H9 (cell line): ENCODE results near the gene TTC23. TPM values are rescaled to one million over a fixed set of nuclear protein-coding genes. Genes with fewer than 3 reads are reported as not detected.
A peak's percentile ranks its signal among the peaks of the same experiment; 100 is the strongest.

Source experiments
- DNase-seq: peaks from one replicate; pipeline ENCODE4 v3.0.0-alpha.2; 2017
- H2AFZ ChIP-seq: one replicate; pipeline ENCODE4 v1.6.1; 2013; ENCODE audit warnings: mild to moderate bottlenecking, low read length, control low read depth, moderate library complexity
- H2AK5ac ChIP-seq: 2 replicates; pipeline ENCODE4 v1.6.1; 2013; ENCODE audit warnings: low read length, control low read depth, mixed read lengths; ENCODE audit not compliant: insufficient read length
- H2BK120ac ChIP-seq: one replicate; pipeline ENCODE4 v1.6.1; 2013; ENCODE audit warnings: low read depth, mild to moderate bottlenecking, low read length, control low read depth, inconsistent platforms; ENCODE audit not compliant: poor library complexity, severe bottlenecking
- H2BK12ac ChIP-seq: 2 replicates; pipeline ENCODE4 v1.6.1; 2013; ENCODE audit warnings: low read length, control low read depth, mixed read lengths, low read depth; ENCODE audit not compliant: insufficient read length
- H2BK15ac ChIP-seq: 2 replicates; pipeline ENCODE4 v1.6.1; 2013; ENCODE audit warnings: low read depth, low read length, control low read depth
- H2BK20ac ChIP-seq: one replicate; pipeline ENCODE4 v1.6.1; 2013; ENCODE audit warnings: low read depth, mild to moderate bottlenecking, low read length, control low read depth, inconsistent platforms; ENCODE audit not compliant: poor library complexity, severe bottlenecking
- H2BK5ac ChIP-seq: 2 replicates; pipeline ENCODE4 v1.6.1; 2013; ENCODE audit warnings: low read length, control low read depth, mixed read lengths; ENCODE audit not compliant: insufficient read length
- H3K14ac ChIP-seq: 2 replicates; pipeline ENCODE4 v1.6.1; 2013; ENCODE audit warnings: low read length, control low read depth; ENCODE audit not compliant: insufficient read depth
- H3K18ac ChIP-seq: 2 replicates; pipeline ENCODE4 v1.6.1; 2013; ENCODE audit warnings: low read depth, mild to moderate bottlenecking, mixed read lengths, low read length, control low read depth; ENCODE audit not compliant: insufficient read length
- H3K23ac ChIP-seq: 2 replicates; pipeline ENCODE4 v1.6.1; 2013; ENCODE audit warnings: low read length, control low read depth, mixed read lengths, low read depth; ENCODE audit not compliant: insufficient read length
- H3K23me2 ChIP-seq: 2 replicates; pipeline ENCODE4 v1.6.1; 2013; ENCODE audit warnings: low read depth, mild to moderate bottlenecking, mixed read lengths, low read length, control low read depth; ENCODE audit not compliant: insufficient read length, poor library complexity, severe bottlenecking
- H3K27ac ChIP-seq: 2 replicates; pipeline ENCODE4 v1.5.1; 2013; ENCODE audit warnings: low read length, control low read depth, mixed read lengths, low read depth; ENCODE audit not compliant: insufficient read length
- H3K27me3 ChIP-seq: 2 replicates; pipeline ENCODE4 v1.6.1; 2013; ENCODE audit warnings: low read length, control low read depth, inconsistent platforms; ENCODE audit not compliant: insufficient read depth
- H3K4ac ChIP-seq: 2 replicates; pipeline ENCODE4 v1.6.1; 2013; ENCODE audit warnings: low read depth, mild to moderate bottlenecking, control low read depth, inconsistent platforms, low read length, moderate library complexity
- H3K4me1 ChIP-seq: 2 replicates; pipeline ENCODE4 v1.6.1; 2013; ENCODE audit warnings: low read length, control low read depth, inconsistent platforms; ENCODE audit not compliant: insufficient read depth
- H3K4me2 ChIP-seq: 2 replicates; pipeline ENCODE4 v1.6.1; 2013; ENCODE audit warnings: low read length, control low read depth, mixed read lengths; ENCODE audit not compliant: insufficient read length, insufficient read depth
- H3K56ac ChIP-seq: 2 replicates; pipeline ENCODE4 v1.6.1; 2013; ENCODE audit warnings: low read depth, mild to moderate bottlenecking, mixed read lengths, low read length, control low read depth; ENCODE audit not compliant: insufficient read length
- H3K79me1 ChIP-seq: 2 replicates; pipeline ENCODE4 v1.6.1; 2013; ENCODE audit warnings: low read depth, mild to moderate bottlenecking, moderate library complexity, low read length, control low read depth, inconsistent platforms; ENCODE audit not compliant: insufficient read depth, poor library complexity, severe bottlenecking
- H3K79me2 ChIP-seq: 2 replicates; pipeline ENCODE4 v1.6.1; 2013; ENCODE audit warnings: low read length, control low read depth, inconsistent platforms; ENCODE audit not compliant: insufficient read depth
- H3K9ac ChIP-seq: 2 replicates; pipeline ENCODE4 v1.6.1; 2013; ENCODE audit warnings: low read length, control low read depth, mixed read lengths; ENCODE audit not compliant: insufficient read length; ENCODE audit errors: extremely low read depth
- H3K9me3 ChIP-seq: one replicate; pipeline ENCODE4 v1.6.1; 2013; ENCODE audit warnings: low read depth, low read length, inconsistent platforms; ENCODE audit not compliant: control insufficient read depth
- H3T11ph ChIP-seq: one replicate; pipeline ENCODE4 v1.6.1; 2013; ENCODE audit warnings: mild to moderate bottlenecking, low read length, control low read depth, inconsistent platforms
- H4K20me1 ChIP-seq: one replicate; pipeline ENCODE4 v1.6.1; 2013; ENCODE audit not compliant: control insufficient read depth, insufficient read length, insufficient read depth
- H4K5ac ChIP-seq: 2 replicates; pipeline ENCODE4 v1.6.1; 2013; ENCODE audit warnings: low read depth, mild to moderate bottlenecking, mixed read lengths, low read length, control low read depth; ENCODE audit not compliant: insufficient read length
- H4K8ac ChIP-seq: replicated peaks from 2 replicates; pipeline ENCODE4 v1.6.1; 2013; ENCODE audit warnings: low read length, control low read depth, mixed read lengths, low read depth; ENCODE audit not compliant: insufficient read length
- H4K91ac ChIP-seq: 2 replicates; pipeline ENCODE4 v1.6.1; 2013; ENCODE audit warnings: low read depth, mild to moderate bottlenecking, moderate library complexity, mixed read lengths, low read length, control low read depth; ENCODE audit not compliant: insufficient read length
- H3K27ac Mint-ChIP-seq, 3 experiments: 2 replicates in 2 of 3; 3 replicates in 1 of 3; pipeline ENCODE4 v1.8.0; 2020 to 2021; ENCODE audit warnings: mixed read lengths in 3 of 3, mild to moderate bottlenecking in 1 of 3, moderate library complexity in 1 of 3
- H3K27me3 Mint-ChIP-seq: 2 replicates; pipeline ENCODE4 v1.8.0; 2021; ENCODE audit warnings: low read depth, mild to moderate bottlenecking, moderate library complexity, mixed read lengths
- H3K36me3 Mint-ChIP-seq, 3 experiments: 2 replicates in 2 of 3; 3 replicates in 1 of 3; pipeline ENCODE4 v1.8.0; 2020 to 2021; ENCODE audit warnings: low read depth in 3 of 3, mixed read lengths in 3 of 3; ENCODE audit not compliant: insufficient read depth in 1 of 3
- H3K4me1 Mint-ChIP-seq, 2 experiments: 2 replicates each; pipeline ENCODE4 v1.8.0; 2020; ENCODE audit warnings: mixed read lengths in 2 of 2
- H3K4me3 Mint-ChIP-seq, 2 experiments: 2 replicates in 1 of 2; 3 replicates in 1 of 2; pipeline ENCODE4 v1.8.0; 2020 to 2021; ENCODE audit warnings: mild to moderate bottlenecking in 2 of 2, mixed read lengths in 2 of 2, moderate library complexity in 1 of 2
- H3K9me3 Mint-ChIP-seq, 2 experiments: 2 replicates in 1 of 2; 3 replicates in 1 of 2; pipeline ENCODE4 v1.8.0; 2020; ENCODE audit warnings: mild to moderate bottlenecking in 2 of 2, mixed read lengths in 2 of 2, moderate library complexity in 1 of 2
- CTCF ChIP-seq: fragments of 200-600 bp; sonication (generic); conservative IDR thresholded peaks from 3 replicates; pipeline ENCODE4 v1.8.0; 2021; ENCODE audit warnings: antibody characterized with exemption, mild to moderate bottlenecking
- WGBS: extraction: QIAGEN DNeasy Blood & Tissue Kit; methylation state at CpG from one replicate; pipeline ENCODE4 v1.1.7; 2013; ENCODE audit warnings: missing lambda C conversion rate, low lambda C conversion rate, mixed read lengths; ENCODE audit not compliant: insufficient read length; ENCODE audit errors: extremely low coverage; 5-methylcytosine and 5-hydroxymethylcytosine counted together
- total RNA-seq: library from RNA; stranded (reverse); gene quantifications from 2 replicates; pipeline ENCODE4 v1.2.1, GENCODE V29; 2021

The TTC23 gene
- total RNA-seq, 1 experiment from 2014 or later = 14.3 TPM

- Histone ChIP-seq H2BK12ac (no peak overlapping the region), H3K4me2 (no peak overlapping the region), H4K91ac (no peak overlapping the region), H2AK5ac (no peak overlapping the region), H3K14ac (no peak overlapping the region), H2AFZ (no peak overlapping the region), H3K79me1 (no peaks in the 10 kb centered on the region), H3K23ac (no peak overlapping the region), H2BK20ac (no peak overlapping the region), H3K27me3 (no peaks in the 10 kb centered on the region), H4K20me1 (no peaks in the 10 kb centered on the region), H3K9ac (no peak overlapping the region), H3K27ac (no peak overlapping the region), H3K4me1 (peaks cover 8% of the 10 kb centered on the region), H3K9me3 (no peaks in the 10 kb centered on the region), H4K5ac (no peak overlapping the region), H3T11ph (no peak overlapping the region), H4K8ac (no peak overlapping the region), H3K4ac (no peak overlapping the region), H3K56ac (no peak overlapping the region), H3K23me2 (no peaks in the 10 kb centered on the region), H2BK15ac (no peak overlapping the region), H3K18ac (no peak overlapping the region), H2BK120ac (no peak overlapping the region), H2BK5ac (no peak overlapping the region), H3K79me2 (no peaks in the 10 kb centered on the region)
- H3K27me3 Mint-ChIP-seq = no peaks in the 10 kb centered on the region
- peaks cover 50 to 66% of the 10 kb centered on the region in 2 experiments for H3K4me1 Mint-ChIP-seq
- WGBS = no CpG with 5 or more reads among the region's 4 CpGs
- H3K27ac Mint-ChIP-seq = 0 out of 7 replicates have a peak overlapping the region, but pooled peaks of 1 of the 3 experiments have one; percentile 40
- no peak for DNase-seq
- TF ChIP-seq CTCF = no peak
- H3K36me3 Mint-ChIP-seq = peaks cover 8 to 20% (median 11%) of the 10 kb centered on the region in 3 experiments; a peak in 6 of 7 replicates
- H3K9me3 Mint-ChIP-seq = no peaks in the 10 kb centered on the region
- no peak overlapping the region for H3K4me3 Mint-ChIP-seq
These were observed 108.8 kb downstream of the TTC23 start for GRCh38 chr15:99140590-99140989.
